HepG2 (cell line): Measurements from ENCODE around the gene EIF5A. TPM values are rescaled to one million over a fixed set of nuclear protein-coding genes. Genes with fewer than 3 reads are reported as not detected.
"Not testable (repeated sequence)": the region's sequence is repeated elsewhere in the genome, so short reads cannot be mapped to it uniquely, and the experiment has no call there.

Experiments
- ATAC-seq: fragments of 200-7000 bp; cut with Tn5 transposase; 3 replicates; pipeline ENCODE4 v1.9.1; 2020; ENCODE audit warnings: mild to moderate bottlenecking, moderate library complexity
- BruUV-seq: library from RNA; stranded (reverse); fragments of 400-500 nt; replicated peaks from 2 replicates; lab custom pipeline; 2021; lab: Mats Ljungman, UMichigan
- CTCF ChIA-PET: fragments of 300-600 bp; formaldehyde crosslinking; extraction: SDS; loops from one replicate; lab custom pipeline; 2021; ENCODE audit warnings: low total read pairs, inconsistent platforms, low intra/inter-chr PET ratio; lab: Yijun Ruan, JAX
- POLR2A ChIA-PET: fragments of 350-600 bp; sonication (Branson Sonifier 250); formaldehyde crosslinking; loops from one replicate; lab custom pipeline; 2020; ENCODE audit warnings: antibody characterized with exemption, inconsistent platforms; lab: Yijun Ruan, JAX
- DNase-seq: peaks from one replicate; pipeline ENCODE4 v3.0.0-alpha.2; 2015; ENCODE audit warnings: low spot score
- FAIRE-seq: peaks from 3 replicates; lab custom pipeline; 2011; peaks lifted over from hg19 to GRCh38; lab: Jason Lieb, UNC
- H2AFZ ChIP-seq: one replicate; pipeline ENCODE4 v1.6.1; 2011; ENCODE audit warnings: low read length, inconsistent platforms
- H3K27ac ChIP-seq: fragments of 300-600 bp; 3 replicates; pipeline ENCODE4 v1.8.0; 2011; ENCODE audit warnings: mixed run types, mild to moderate bottlenecking, mixed read lengths, low read length, inconsistent platforms; ENCODE audit not compliant: insufficient read depth; ENCODE audit errors: extremely low read length
- H3K27me3 ChIP-seq, 2 experiments: fragments of 200-600 bp in 1 of 2; 2 replicates in 1 of 2; 3 replicates in 1 of 2; pipeline versions ENCODE4 v1.6.0 to v1.8.0; 2011; ENCODE audit warnings: low read length in 2 of 2, mild to moderate bottlenecking in 2 of 2, moderate library complexity in 2 of 2, inconsistent platforms in 1 of 2; ENCODE audit not compliant: insufficient read depth in 2 of 2, control insufficient read depth in 1 of 2
- H3K36me3 ChIP-seq, 2 experiments: fragments of 200-600 bp in 1 of 2; replicated peaks in 1 of 2; 2 replicates in 1 of 2; 3 replicates in 1 of 2; pipeline versions ENCODE4 v1.5.1 to v1.8.0; 2011; ENCODE audit warnings: low read length in 2 of 2, inconsistent platforms in 1 of 2; ENCODE audit not compliant: insufficient read depth in 2 of 2, control insufficient read depth in 1 of 2
- H3K4me1 ChIP-seq: 2 replicates; pipeline ENCODE4 v1.5.1; 2012; ENCODE audit warnings: low read length, inconsistent platforms; ENCODE audit not compliant: insufficient read depth
- H3K4me2 ChIP-seq: 2 replicates; pipeline ENCODE4 v1.6.0; 2011; ENCODE audit warnings: low read depth, low read length, inconsistent platforms
- H3K4me3 ChIP-seq, 3 experiments: fragments of 200-600 bp in 1 of 3; sonication (generic), shearing (Covaris generic) in 1 of 3; replicated peaks in 1 of 3; 2 replicates each; pipeline ENCODE4 v1.5.1; 2011 to 2016; ENCODE audit warnings: low read length in 3 of 3, inconsistent platforms in 2 of 3, low read depth in 2 of 3, mild to moderate bottlenecking in 2 of 3, control low read depth in 1 of 3, mixed read lengths in 1 of 3; ENCODE audit not compliant: insufficient read depth in 1 of 3
- H3K79me2 ChIP-seq: one replicate; pipeline ENCODE4 v1.6.1; 2011; ENCODE audit warnings: low read length, inconsistent platforms; ENCODE audit not compliant: insufficient read depth
- H3K9ac ChIP-seq: 2 replicates; pipeline ENCODE4 v1.6.0; 2011; ENCODE audit warnings: mild to moderate bottlenecking, low read depth, low read length, inconsistent platforms; ENCODE audit not compliant: insufficient read depth
- H3K9me3 ChIP-seq: 2 replicates; pipeline ENCODE4 v1.5.1; 2012; ENCODE audit warnings: mild to moderate bottlenecking, low read length
- H4K20me1 ChIP-seq: 2 replicates; pipeline ENCODE4 v1.6.0; 2011; ENCODE audit warnings: inconsistent platforms, mild to moderate bottlenecking, low read length, moderate library complexity; ENCODE audit not compliant: insufficient read depth
- ZKSCAN5 ChIP-seq: sonication (generic); formaldehyde crosslinking; IDR thresholded peaks from 2 replicates; pipeline ENCODE4 v1.5.1; 2020; ENCODE audit warnings: mild to moderate bottlenecking, missing genetic modification reagents
- ZNF629 ChIP-seq: sonication (generic); formaldehyde crosslinking; conservative IDR thresholded peaks from 2 replicates; pipeline ENCODE4 v1.5.0; 2020; ENCODE audit warnings: missing genetic modification reagents
- WGBS: methylation state at CpG from one replicate; pipeline ENCODE4 v1.1.6; 2017; ENCODE audit warnings: low lambda C conversion rate; 5-methylcytosine and 5-hydroxymethylcytosine counted together
- in situ Hi-C: cut with HindIII; loops from 2 replicates; pipeline ENCODE4 v1.10.0; 2017; ENCODE audit warnings: low pct_unique_long_range_greater_than_20kb; ENCODE audit not compliant: extremely low pct_ligation_motif_present
- intact Hi-C: fragments of 100-400 bp; cut with micrococcal nuclease; formaldehyde crosslinking; loops from one replicate; pipeline ENCODE4 v1.10.0; 2022; ENCODE audit not compliant: unreplicated experiment
- polyA plus RNA-seq, 8 experiments: library from polyadenylated mRNA; depleted of rRNA in 3 of 8; stranded (reverse) in 7 of 8; unstranded in 1 of 8; fragments of >200 nt; fragmentation: Illumina TruSeq in 4 of 8; extraction: Trizol in 4 of 8; gene quantifications; 2 replicates each; pipeline versions ENCODE4 v1.2.1 to v1.2.3, GENCODE V29; 2011 to 2016; ENCODE audit warnings: low read depth in 4 of 8, missing spikeins in 1 of 8, mixed read lengths in 1 of 8; ENCODE audit not compliant: insufficient read depth in 1 of 8
- total RNA-seq, 5 experiments: library from RNA; depleted of rRNA; stranded (reverse); fragments of >200 nt; fragmentation: Illumina TruSeq; extraction: Trizol; gene quantifications; 2 replicates each; pipeline ENCODE4 v1.2.3, GENCODE V29; 2016; ENCODE audit warnings: low read depth in 1 of 5

The EIF5A gene
- total and polyA plus RNA-seq, 2 of the 13 experiments (the other 11 are each of a cell fraction or from before 2014, with no cell fraction given), result 319 to 337 TPM

- TF ChIP-seq ZKSCAN5 (CRISPR knock-in tag) (no peak), ZNF629 (CRISPR knock-in tag) (peak; percentile 63)
- peaks cover 16% of the 10 kb centered on the region for H3K4me1 ChIP-seq
- H3K9ac ChIP-seq, result no peak within 1 kb of the TSS
- ATAC-seq, result no peak
- CTCF ChIA-PET, result no interaction called here
- BruUV-seq, result no TSS peak
- no peaks in the 10 kb centered on the region for H3K36me3 ChIP-seq
- no peaks in the 10 kb centered on the region for H3K9me3 ChIP-seq
- in situ Hi-C loops, result no loop called here
- H3K27me3 ChIP-seq, result peaks cover 0 to 6% of the 10 kb centered on the region in 2 experiments; a peak in 4 of 5 replicates
- no peak for DNase-seq
- POLR2A ChIA-PET, result interaction anchor here (1.2 to 2.7 kb wide), 2 partner anchors 8 to 23 kb away, joined by 3 to 16 read pairs; no protein-coding TSS in a partner anchor
- H2AFZ ChIP-seq, result no peak within 1 kb of the TSS
- intact Hi-C loops, result no loop called here
- H4K20me1 ChIP-seq, result no peaks in the 10 kb centered on the region
- peak within 1 kb of the TSS in 1 of 3 experiments; percentile 28; a peak in 1 of 6 replicates for H3K4me3 ChIP-seq
- WGBS, result 37% methylated on average over 9 of the region's 17 CpGs
- no peaks in the 10 kb centered on the region for H3K79me2 ChIP-seq
- no peak for FAIRE-seq
- peak within 1 kb of the TSS; percentile 54; the same call in 1 of the 2 replicates for H3K4me2 ChIP-seq
- H3K27ac ChIP-seq, result no peak within 1 kb of the TSS
Measured at GRCh38 chr17:7336240-7337175, 29.1 kb downstream of the EIF5A start, which contains the start of gene ACAP1. TSS of gene ACAP1 (plus strand) at chr17:7336529. CDS start at chr17:7336735, 206 bp downstream.

GRCh38 chr17:7337600-7337999 lies 30.2 kb downstream of the EIF5A start:
- intact Hi-C loops, H3K79me2 ChIP-seq, H3K9ac ChIP-seq, H4K20me1 ChIP-seq, H3K27ac ChIP-seq, CTCF ChIA-PET, H3K27me3 ChIP-seq, BruUV-seq, H3K4me2 ChIP-seq, POLR2A ChIA-PET, H2AFZ ChIP-seq, H3K9me3 ChIP-seq, in situ Hi-C loops, H3K4me3 ChIP-seq, H3K36me3 ChIP-seq, FAIRE-seq, DNase-seq, ATAC-seq: not testable (repeated sequence)
- peaks cover 16% of the 10 kb centered on the region for H3K4me1 ChIP-seq
- 56% methylated on average over 7 of the region's 7 CpGs for WGBS
